GM19397 (cell line): Measurements from ENCODE around the gene ABCC4.
"Not testable (repeated sequence)": the region's sequence is repeated elsewhere in the genome, so short reads cannot be mapped to it uniquely, and the experiment has no call there.

Experiments
- ATAC-seq: cut with Tn5 transposase; IDR thresholded peaks from one replicate; pipeline ENCODE4 v1.9.1; 2021; ENCODE audit warnings: mild to moderate bottlenecking, moderate library complexity; ENCODE audit not compliant: unreplicated experiment

The ABCC4 gene

GRCh38 chr13:95298169-95298965, 2.9 kb downstream of the ABCC4 start:
- no peak for ATAC-seq

GRCh38 chr13:95296326-95296925, 4.8 kb downstream of the ABCC4 start:
- no peak for ATAC-seq

- no peak for ATAC-seq
Measured at GRCh38 chr13:95295026-95295425, 6.2 kb downstream of the ABCC4 start.

GRCh38 chr13:95292622-95293021, 8.6 kb downstream of the ABCC4 start:
- ATAC-seq = no peak

GRCh38 chr13:95289901-95290300, 11.3 kb downstream of the ABCC4 start:
- not testable (repeated sequence) for ATAC-seq

- ATAC-seq = no peak
Measured at GRCh38 chr13:95289020-95289444, 12.2 kb downstream of the ABCC4 start.

GRCh38 chr13:95284436-95284835, 16.8 kb downstream of the ABCC4 start:
- no peak for ATAC-seq

GRCh38 chr13:95279016-95279415, 22.2 kb downstream of the ABCC4 start:
- no peak for ATAC-seq

GRCh38 chr13:95276037-95276505, 25.2 kb downstream of the ABCC4 start:
- ATAC-seq = no peak

- ATAC-seq = no peak
Measured at GRCh38 chr13:95275322-95276036, 25.8 kb downstream of the ABCC4 start.

GRCh38 chr13:95273592-95274132, 27.6 kb downstream of the ABCC4 start:
- not testable (repeated sequence) for ATAC-seq

- ATAC-seq = not testable (repeated sequence)
Measured at GRCh38 chr13:95272076-95272475, 29.2 kb downstream of the ABCC4 start.

GRCh38 chr13:95269756-95270155, 31.5 kb downstream of the ABCC4 start:
- ATAC-seq = no peak

- not testable (repeated sequence) for ATAC-seq
Measured at GRCh38 chr13:95268343-95269065, 32.7 kb downstream of the ABCC4 start.

- no peak for ATAC-seq
Measured at GRCh38 chr13:95267662-95268342, 33.4 kb downstream of the ABCC4 start.

- no peak for ATAC-seq
Measured at GRCh38 chr13:95264225-95264624, 37.0 kb downstream of the ABCC4 start.

GRCh38 chr13:95262837-95263384, 38.3 kb downstream of the ABCC4 start:
- no peak for ATAC-seq

GRCh38 chr13:95261956-95262355, 39.3 kb downstream of the ABCC4 start:
- no peak for ATAC-seq

- peak; percentile 35 for ATAC-seq
Measured at GRCh38 chr13:95260031-95260525, 41.2 kb downstream of the ABCC4 start.
